Activated naive CD4-positive, alpha-beta T cell treated with anti-CD3 and anti-CD28 coated beads, Interleukin-2, amount 50 U/mL, for 24 hours (primary cell): ENCODE data around the gene PAK2.
A peak's percentile ranks its signal among the peaks of the same experiment; 100 is the strongest.
"Not testable (repeated sequence)": the region's sequence is repeated elsewhere in the genome, so short reads cannot be mapped to it uniquely, and the experiment has no call there.

ENCODE experiments used
- H3K27ac Mint-ChIP-seq: one replicate; pipeline ENCODE4 v1.8.0; 2021; ENCODE audit warnings: mild to moderate bottlenecking, mixed read lengths
- H3K27me3 Mint-ChIP-seq: one replicate; pipeline ENCODE4 v1.8.0; 2021; ENCODE audit warnings: mixed read lengths
- H3K36me3 Mint-ChIP-seq: one replicate; pipeline ENCODE4 v1.8.0; 2021; ENCODE audit warnings: mixed read lengths
- H3K4me1 Mint-ChIP-seq: one replicate; pipeline ENCODE4 v1.8.0; 2021; ENCODE audit warnings: mixed read lengths
- H3K4me3 Mint-ChIP-seq: one replicate; pipeline ENCODE4 v1.8.0; 2021; ENCODE audit warnings: mild to moderate bottlenecking, mixed read lengths
- H3K9me3 Mint-ChIP-seq: one replicate; pipeline ENCODE4 v1.8.0; 2021; ENCODE audit warnings: mixed read lengths

The PAK2 gene

DNA sequence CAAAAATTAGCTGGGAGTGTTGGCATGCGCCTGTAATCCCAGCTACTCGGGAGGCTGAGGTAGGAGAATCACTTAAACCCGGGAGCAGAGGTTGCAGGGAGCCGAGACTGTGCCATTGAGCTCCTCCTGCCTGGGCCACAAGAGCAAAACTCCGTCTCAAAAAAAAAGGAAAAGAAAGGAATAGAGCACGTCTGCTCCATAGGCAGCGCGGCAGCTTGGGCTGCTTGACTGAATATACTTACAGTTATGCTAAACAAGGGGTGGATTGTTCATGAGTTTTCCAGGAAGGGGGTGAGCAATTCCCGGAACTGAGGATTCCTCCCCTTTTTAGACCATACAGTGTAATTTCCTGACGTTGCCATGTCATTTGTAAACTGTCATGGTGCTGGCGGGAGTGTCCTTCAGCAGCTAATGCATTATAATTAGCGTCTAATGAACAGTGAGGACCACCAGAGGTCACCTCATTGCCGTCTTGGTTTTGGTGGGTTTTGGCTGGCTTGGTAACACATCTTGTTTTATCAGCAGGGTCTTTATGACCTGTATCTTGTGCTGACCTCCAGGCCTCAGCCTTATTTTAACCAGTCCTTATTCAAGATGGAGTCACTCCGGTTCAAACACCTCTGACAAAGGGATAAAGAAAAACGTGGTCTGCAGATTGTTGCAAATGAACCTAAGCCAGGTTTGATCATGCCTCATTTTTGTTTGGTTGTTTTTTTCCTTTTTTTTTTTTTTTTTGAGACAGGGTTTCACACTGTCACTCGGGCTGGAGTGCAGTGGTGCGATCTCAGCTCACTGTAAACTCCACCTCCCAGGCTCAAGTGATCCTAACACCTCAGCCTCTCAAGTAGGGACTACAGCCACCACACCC, 103.1 kb downstream of the PAK2 start:
- no peak overlapping the region for H3K4me3 Mint-ChIP-seq
- no peaks in the 10 kb centered on the region for H3K9me3 Mint-ChIP-seq
- no peak overlapping the region for H3K27ac Mint-ChIP-seq
- H3K4me1 Mint-ChIP-seq, result no peaks in the 10 kb centered on the region
- no peaks in the 10 kb centered on the region for H3K27me3 Mint-ChIP-seq
- H3K36me3 Mint-ChIP-seq, result no peaks in the 10 kb centered on the region

DNA sequence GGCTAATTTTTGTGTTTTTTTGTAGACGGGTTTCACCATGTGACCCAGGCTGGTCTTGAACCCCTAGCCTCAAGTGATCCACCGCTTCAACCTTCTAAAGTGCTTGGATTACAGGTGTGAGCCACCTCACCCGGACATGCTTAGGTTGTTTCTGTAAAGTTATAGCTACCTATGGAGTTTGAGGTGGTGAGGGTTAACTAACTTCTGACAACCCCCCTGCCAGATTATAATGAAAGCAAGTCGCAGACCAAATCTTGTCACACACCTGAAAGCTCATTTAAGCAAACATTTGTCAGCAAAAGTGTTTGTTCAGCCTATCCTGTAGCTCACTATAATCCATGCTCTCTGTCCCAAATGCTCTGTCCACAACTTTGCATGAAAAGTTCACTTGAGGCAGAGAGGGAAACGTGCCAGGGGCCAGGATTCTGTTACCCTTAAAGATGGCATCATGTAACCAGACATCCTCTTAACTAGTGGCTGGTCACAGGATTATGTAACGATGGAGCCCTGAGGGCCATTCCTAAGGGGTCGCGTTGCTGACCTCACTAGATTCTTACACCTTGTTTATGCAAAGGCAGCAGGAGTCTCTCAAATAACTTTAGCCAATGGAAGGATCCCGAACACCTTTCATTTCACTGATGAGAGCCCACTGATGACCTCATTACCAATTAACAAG, 103.9 kb downstream of the PAK2 start:
- no peaks in the 10 kb centered on the region for H3K27me3 Mint-ChIP-seq
- no peaks in the 10 kb centered on the region for H3K4me1 Mint-ChIP-seq
- H3K4me3 Mint-ChIP-seq, result no peak overlapping the region
- H3K36me3 Mint-ChIP-seq, result no peaks in the 10 kb centered on the region
- no peak overlapping the region for H3K27ac Mint-ChIP-seq
- H3K9me3 Mint-ChIP-seq, result no peaks in the 10 kb centered on the region

DNA sequence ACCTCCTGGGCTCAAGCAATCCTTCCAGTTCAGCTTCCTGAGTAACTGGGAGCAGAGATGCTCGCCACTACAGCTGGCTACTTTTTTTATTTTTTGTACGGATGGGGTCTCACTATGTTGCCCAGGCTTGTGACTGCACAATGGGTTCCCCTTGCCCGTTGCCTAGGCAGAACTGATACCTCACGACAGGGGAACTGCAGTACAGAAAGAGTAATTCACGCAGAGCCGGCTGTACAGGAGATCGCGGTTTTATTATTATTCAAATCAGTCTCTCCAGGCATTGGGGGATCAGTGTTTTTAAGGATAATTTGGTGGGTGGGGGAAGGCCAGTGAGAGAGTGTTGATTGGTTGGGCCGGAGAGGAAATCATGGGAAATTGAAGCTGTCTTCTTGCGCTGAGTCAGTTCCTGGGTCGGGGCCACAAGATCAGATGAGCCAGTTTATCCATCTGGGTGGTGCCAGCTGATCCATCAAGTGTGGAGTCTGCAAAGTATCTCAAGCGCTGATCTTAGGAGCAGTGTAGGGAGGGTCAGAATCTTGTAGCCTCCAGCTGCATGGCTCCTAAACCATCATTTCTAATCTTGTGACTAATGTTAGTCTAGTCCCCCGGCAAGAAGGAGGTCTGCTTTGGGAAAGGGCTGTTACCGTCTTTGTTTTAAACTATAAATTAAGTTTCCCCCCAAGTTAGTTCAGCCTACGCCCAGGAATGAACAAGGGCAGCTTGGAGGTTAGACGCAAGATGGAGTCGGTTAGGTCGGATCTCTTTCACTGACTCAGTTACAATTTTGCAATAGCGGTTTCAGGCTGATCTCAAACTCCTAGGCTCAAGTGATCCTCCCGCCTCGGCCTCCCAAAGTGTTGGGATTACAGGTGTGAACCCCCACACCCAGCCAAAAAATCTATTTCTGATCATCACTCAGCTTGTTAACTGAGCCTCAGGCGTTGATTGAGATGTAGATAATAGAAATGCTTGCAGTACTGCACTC, 104.9 kb downstream of the PAK2 start:
- not testable (repeated sequence) for H3K4me3 Mint-ChIP-seq, H3K9me3 Mint-ChIP-seq, H3K4me1 Mint-ChIP-seq, H3K27me3 Mint-ChIP-seq, H3K27ac Mint-ChIP-seq, H3K36me3 Mint-ChIP-seq

DNA sequence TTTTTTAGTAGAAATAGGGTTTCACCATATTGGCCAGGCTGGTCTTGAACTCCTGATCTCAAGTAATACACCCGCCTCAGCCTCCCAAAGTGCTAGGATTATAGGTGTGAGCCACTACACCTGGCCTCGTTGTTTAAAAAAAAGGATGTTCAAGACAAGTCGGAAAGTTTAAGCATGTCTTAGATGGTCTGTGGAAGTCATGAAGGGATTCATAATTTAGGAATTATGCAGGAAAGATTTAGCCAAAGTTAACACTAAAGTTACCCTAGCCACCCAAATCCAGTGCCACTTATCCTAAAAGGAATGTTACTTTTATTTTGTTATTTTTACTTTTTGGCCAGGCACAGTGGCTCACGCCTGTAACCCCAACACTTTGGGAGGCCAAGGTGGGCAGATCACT, 108.7 kb downstream of the PAK2 start:
- not testable (repeated sequence) for H3K9me3 Mint-ChIP-seq, H3K27ac Mint-ChIP-seq, H3K27me3 Mint-ChIP-seq, H3K4me3 Mint-ChIP-seq, H3K36me3 Mint-ChIP-seq, H3K4me1 Mint-ChIP-seq

DNA sequence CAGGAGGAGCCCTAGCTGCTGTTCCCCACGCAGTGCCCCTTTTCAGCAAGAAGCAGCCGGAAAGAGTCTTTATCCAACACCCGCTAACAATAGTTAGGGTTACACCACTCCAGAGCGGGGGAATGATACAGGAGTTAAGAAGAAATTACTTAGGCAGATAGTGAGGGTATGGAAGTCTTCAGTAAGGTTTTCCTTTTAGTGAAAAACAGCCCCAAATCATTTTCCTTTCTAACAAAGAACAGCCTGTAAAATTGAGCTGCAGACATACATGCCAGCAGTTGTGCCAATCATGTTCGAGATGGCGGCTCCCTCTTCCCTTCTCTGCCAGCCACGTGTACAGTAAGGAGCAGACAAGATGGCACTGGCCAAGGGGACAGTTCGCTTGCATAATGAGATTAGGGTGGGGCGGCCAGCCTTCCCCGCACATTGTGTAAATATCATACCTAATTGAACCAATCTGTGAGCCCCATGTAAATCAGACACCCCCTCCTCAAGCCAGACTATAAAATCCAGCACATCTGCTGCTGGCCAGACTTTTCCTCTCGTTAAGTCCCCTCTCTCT, 109.6 kb downstream of the PAK2 start:
- H3K4me1 Mint-ChIP-seq, result no peaks in the 10 kb centered on the region
- H3K4me3 Mint-ChIP-seq, result no peak overlapping the region
- H3K27me3 Mint-ChIP-seq, result peaks cover 2% of the 10 kb centered on the region
- no peak overlapping the region for H3K27ac Mint-ChIP-seq
- H3K36me3 Mint-ChIP-seq, result no peaks in the 10 kb centered on the region
- no peaks in the 10 kb centered on the region for H3K9me3 Mint-ChIP-seq

DNA sequence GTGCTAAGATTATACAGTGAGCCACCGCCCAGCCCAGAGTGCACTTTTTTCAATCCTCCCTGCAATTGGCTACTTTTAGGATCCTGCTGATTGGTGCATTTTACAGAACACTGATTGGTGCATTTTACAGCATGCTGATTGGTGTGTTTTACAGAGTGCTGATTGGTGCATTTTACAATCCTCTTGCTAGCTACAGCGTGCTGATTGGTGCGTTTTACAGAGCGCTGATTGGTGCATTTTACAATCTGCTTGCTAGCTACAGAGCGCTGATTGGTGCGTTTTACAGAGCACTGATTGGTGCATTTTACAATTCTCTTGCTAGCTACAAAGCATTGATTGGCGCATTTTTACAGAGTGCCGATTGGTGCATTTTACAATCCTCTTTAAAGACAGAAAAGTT, 123.3 kb downstream of the PAK2 start:
- not testable (repeated sequence) for H3K9me3 Mint-ChIP-seq, H3K4me3 Mint-ChIP-seq, H3K36me3 Mint-ChIP-seq, H3K27ac Mint-ChIP-seq, H3K4me1 Mint-ChIP-seq, H3K27me3 Mint-ChIP-seq

DNA sequence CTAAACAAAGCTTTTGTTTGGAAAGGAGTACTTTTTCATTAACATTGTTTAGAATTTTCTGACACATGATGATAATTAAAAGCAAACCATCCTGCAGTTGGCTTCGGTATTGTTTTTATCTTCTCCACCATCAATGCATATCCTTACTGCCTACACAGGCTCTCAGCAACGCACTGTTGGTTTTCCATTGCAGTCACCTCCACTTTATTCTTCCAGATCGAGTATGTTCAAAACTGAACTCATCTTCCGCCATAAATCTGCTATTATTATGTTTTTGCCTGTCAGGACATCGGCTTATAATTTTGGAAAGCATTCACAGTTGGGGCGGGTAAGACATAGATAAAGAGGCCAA, 127.5 kb downstream of the PAK2 start:
- Mint-ChIP-seq H3K4me3 (peak overlapping the region; percentile 90), H3K36me3 (peaks cover 1% of the 10 kb centered on the region), H3K9me3 (no peaks in the 10 kb centered on the region), H3K4me1 (peaks cover 18% of the 10 kb centered on the region), H3K27ac (peak overlapping the region; percentile 93), H3K27me3 (no peaks in the 10 kb centered on the region)

DNA sequence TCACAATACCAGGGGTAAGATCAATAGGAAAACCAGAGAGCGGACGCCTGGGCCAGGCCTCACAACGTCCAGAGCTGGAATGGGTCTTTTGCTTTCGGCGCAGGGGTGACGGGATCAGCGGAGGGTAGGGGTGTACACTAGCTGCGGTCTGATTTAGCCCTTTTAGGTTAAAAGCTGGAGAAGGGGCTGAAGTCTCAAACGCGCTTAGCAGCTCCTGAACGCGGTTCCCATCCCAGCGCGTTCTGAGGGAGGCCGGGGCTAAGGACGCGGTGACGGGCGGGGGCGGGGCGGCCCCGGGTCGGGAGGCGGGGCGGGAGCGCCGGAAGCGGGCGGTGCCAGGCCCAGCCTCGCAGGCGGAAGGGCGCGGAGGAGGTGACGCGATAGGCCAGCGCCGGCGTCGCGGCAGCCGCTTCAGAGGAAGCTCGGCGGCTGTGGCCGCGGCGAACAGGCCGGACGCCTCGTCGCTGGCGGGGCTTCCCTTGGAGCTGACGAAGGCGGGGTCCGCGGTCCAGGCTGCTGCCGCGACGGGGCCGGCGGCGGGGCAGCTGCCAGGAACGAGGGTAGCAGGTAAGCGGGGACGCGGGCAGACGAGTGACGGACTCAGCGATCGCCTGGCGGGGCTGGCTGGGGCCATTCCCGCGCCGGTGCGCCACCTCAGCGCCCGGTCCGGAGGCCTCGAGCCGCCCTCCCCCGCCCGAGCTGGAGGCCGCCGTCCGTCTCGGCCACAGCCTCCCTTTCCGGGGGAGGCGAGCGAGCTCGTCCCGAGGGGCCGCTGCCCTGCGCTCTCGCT, 128.0 kb downstream of the PAK2 start, which contains the start of gene SENP5:
Gene SENP5 (plus strand): TSS at position 414 of the 790 bp plus-strand sequence. CDS start 17,262 bp downstream, outside the sequence.
- H3K4me3 Mint-ChIP-seq, result peak within 1 kb of the TSS; percentile 93
- no peaks in the 10 kb centered on the region for H3K9me3 Mint-ChIP-seq
- peak within 1 kb of the TSS; percentile 93 for H3K27ac Mint-ChIP-seq
- H3K4me1 Mint-ChIP-seq, result peaks cover 20% of the 10 kb centered on the region
- no peaks in the 10 kb centered on the region for H3K27me3 Mint-ChIP-seq
- H3K36me3 Mint-ChIP-seq, result peaks cover 1% of the 10 kb centered on the region

DNA sequence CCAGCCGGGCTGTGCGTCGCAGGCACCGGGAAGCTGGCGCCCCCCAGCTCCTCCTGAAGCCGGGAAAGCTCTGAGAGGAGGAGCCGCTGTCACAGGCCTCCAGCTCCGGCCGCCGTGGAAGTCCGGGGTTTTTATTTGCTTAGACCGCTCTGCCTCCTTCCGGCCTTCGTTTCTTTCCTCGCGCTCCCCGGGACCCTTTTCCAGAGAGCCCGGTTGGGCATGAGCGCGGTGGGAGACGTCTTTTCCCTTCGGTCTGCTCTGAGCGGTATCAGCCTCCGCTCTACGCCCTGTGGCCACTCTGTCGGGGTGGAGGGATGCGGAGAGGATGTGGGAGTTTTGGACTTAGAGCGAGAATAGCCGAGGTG, 128.6 kb downstream of the PAK2 start:
- Mint-ChIP-seq H3K4me3 (peak overlapping the region; percentile 93), H3K27ac (peak overlapping the region; percentile 90), H3K36me3 (peaks cover 1% of the 10 kb centered on the region), H3K27me3 (no peaks in the 10 kb centered on the region), H3K9me3 (no peaks in the 10 kb centered on the region), H3K4me1 (peaks cover 22% of the 10 kb centered on the region)

DNA sequence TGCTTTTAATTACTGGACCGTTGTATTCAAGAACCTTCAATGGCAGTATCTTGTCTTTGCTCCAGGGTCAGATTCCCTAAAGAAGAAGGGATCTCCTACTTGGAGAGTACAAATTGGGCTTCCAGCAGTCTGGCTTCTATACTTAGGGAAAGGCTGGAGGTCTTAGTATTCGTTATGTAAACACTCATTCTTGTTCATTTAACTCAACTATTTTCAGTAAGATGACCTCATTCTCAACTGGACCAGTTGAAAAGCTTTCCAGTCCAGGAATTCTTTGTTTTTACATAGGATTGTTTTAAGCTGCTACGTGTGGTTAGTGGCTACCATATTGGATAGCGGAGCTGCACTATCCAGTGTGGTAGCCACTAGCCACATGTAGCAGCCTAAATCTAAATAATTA, 132.7 kb downstream of the PAK2 start:
- peaks cover 38% of the 10 kb centered on the region for H3K4me1 Mint-ChIP-seq
- peaks cover 1% of the 10 kb centered on the region for H3K36me3 Mint-ChIP-seq
- no peak overlapping the region for H3K27ac Mint-ChIP-seq
- H3K9me3 Mint-ChIP-seq, result no peaks in the 10 kb centered on the region
- no peaks in the 10 kb centered on the region for H3K27me3 Mint-ChIP-seq
- H3K4me3 Mint-ChIP-seq, result no peak overlapping the region

DNA sequence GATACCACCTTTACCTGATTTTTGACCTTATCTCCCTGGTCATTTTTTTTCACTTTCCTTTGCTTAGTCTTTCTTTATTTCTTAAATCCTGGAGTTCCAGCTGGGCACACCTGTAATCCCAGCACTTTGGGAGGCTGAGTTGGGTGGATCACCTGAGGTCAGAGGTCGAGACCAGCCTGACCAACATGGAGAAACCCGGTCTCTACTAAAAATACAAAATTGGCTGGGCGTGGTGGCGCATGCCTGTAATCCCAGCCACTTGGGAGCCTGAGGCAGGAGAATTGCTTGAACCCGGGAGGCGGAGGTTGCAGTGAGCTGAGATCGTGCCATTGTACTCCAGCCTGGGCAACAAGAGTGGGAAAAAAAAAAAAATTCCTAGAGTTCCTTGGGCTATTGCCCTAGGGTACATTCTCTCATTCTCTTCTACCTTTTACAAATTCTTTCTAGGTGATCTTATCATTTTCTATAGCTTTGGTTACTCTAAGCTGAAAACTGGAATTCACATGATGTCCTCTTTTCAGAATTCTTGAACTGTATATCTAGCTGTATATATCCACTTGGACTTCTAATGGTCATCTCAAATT, 134.9 kb downstream of the PAK2 start:
- not testable (repeated sequence) for H3K27ac Mint-ChIP-seq, H3K27me3 Mint-ChIP-seq, H3K9me3 Mint-ChIP-seq, H3K36me3 Mint-ChIP-seq, H3K4me3 Mint-ChIP-seq
- H3K4me1 Mint-ChIP-seq, result peaks cover 58% of the 10 kb centered on the region

DNA sequence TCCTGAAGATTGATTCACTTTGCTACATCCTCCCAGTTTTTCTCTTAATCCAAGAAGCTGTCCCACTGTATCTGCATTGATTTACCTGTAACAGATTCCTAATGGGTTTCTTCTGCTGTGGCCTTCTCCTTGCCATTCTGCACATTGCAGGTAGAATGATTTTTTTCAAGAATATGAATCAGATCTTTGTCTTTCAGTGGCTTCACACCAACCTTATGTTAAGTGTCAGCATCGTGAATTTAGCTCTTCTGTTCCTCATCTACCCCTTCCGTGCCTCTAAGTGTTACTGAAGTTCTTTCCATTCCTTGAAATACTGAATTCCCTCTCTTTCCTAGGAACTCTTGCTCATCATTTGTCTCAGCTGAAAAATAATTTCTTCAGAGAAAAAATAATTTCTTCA, 135.6 kb downstream of the PAK2 start:
- no peak overlapping the region for H3K4me3 Mint-ChIP-seq
- no peak overlapping the region for H3K27ac Mint-ChIP-seq
- no peaks in the 10 kb centered on the region for H3K27me3 Mint-ChIP-seq
- peaks cover 2% of the 10 kb centered on the region for H3K36me3 Mint-ChIP-seq
- H3K9me3 Mint-ChIP-seq, result no peaks in the 10 kb centered on the region
- H3K4me1 Mint-ChIP-seq, result peaks cover 53% of the 10 kb centered on the region
